GM23248 (cell line): ENCODE results near the gene IL24.

ENCODE experiments used
- EZH2 ChIP-seq: fragments of 200-600 bp; sonication (generic); IDR thresholded peaks from 2 replicates; pipeline ENCODE4 v1.6.1; 2018; ENCODE audit warnings: antibody characterized with exemption, mild to moderate bottlenecking; ENCODE audit not compliant: insufficient read depth, poor library complexity, severe bottlenecking
- EZH2phosphoT487 ChIP-seq: fragments of 200-600 bp; sonication (generic); IDR thresholded peaks from 2 replicates; pipeline ENCODE4 v1.6.1; 2018; ENCODE audit warnings: antibody characterized with exemption, moderate library complexity, mild to moderate bottlenecking, low read depth; ENCODE audit not compliant: insufficient read depth

GRCh38 chr1:206873603-206874188 is 23.5 kb upstream of the IL24 start:
- TF ChIP-seq EZH2 (no peak), EZH2phosphoT487 (no peak)
